GM12875 (cell line): ENCODE results near the gene SPATA46.

Experiments used
- H3K4me3 ChIP-seq: one replicate; pipeline ENCODE4 v1.5.1; 2011; ENCODE audit warnings: low read depth, low read length, control low read depth
- CTCF ChIP-seq: IDR thresholded peaks from 2 replicates; pipeline ENCODE4 v1.5.1; 2011; ENCODE audit warnings: low read depth, mild to moderate bottlenecking, control low read depth, inconsistent platforms, low read length, moderate library complexity, borderline replicate concordance; ENCODE audit not compliant: insufficient read depth

The SPATA46 gene

DNA sequence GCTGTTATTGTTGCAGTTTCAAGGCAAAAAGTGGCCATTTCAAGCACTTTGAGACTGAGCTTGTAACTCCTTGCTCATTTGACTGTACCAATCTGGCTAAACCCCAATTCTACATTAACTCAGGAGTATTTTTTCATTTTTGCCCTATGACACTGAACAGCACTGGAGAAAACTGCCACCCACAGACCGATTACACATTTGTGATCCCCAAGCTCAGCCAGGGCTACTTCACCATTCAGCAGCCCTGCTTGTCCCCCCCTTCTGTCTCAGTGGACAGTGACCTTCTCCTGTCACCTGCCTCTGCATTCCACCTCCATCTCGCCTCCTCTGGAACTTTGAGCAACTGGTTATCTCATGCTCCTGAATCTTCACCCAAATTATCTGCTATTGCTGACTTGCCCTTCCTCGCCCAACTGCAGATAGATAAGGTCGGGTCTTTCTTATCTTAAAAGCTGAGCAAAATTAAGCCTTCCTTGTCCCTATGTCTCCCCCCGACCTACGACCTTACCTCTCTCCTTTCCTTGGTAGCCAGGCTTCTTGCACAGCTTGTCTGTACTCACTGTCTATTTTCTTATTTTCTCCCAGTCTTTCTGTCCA is 25.3 kb downstream of the SPATA46 start:
- H3K4me3 ChIP-seq: no peak overlapping the region
- TF ChIP-seq CTCF: no peak

- no peak overlapping the region for H3K4me3 ChIP-seq
- TF ChIP-seq CTCF: no peak
Observed at GRCh38 chr1:162349635-162350330, 26.9 kb downstream of the SPATA46 start.

DNA sequence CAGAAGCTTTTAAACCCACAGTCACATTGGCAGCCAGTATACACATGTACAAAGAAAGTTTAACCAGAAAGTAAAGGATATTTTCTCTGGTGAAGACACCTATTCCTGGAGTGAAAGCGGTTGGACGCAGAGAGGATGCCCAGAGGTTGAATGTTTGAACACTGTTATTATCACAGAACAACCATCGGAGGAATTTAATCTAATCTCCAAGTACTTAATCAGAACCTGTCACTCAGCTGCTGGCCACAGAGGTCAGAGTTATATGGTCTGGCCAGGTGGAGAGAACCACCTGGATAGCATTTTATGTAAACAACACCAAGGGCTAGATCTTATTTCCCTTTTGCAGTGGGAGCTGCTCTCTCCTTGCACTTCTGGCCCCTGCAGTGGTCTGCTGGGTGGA is 29.4 kb downstream of the SPATA46 start:
- TF ChIP-seq CTCF: no peak
- H3K4me3 ChIP-seq: no peak overlapping the region

DNA sequence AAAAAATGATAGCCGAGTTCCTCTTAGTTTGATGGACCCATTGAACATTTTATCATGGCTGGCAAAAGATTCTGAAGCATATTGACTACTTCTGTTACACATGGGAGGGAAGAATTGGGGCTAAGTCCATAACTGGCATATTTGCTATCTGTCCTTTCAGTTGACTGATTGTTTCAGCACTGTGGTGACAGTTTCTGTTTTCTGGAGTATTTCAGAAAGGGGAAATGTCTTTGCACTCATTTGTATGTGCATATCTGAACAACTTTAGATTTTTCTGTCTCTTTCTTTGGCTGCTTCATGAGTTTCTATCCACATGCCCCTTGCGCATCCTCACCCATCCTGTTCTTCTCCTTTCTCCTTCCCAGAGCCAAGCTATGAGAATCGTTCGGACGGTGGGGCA is 33.2 kb downstream of the SPATA46 start:
- H3K4me3 ChIP-seq: no peak overlapping the region
- TF ChIP-seq CTCF: no peak

DNA sequence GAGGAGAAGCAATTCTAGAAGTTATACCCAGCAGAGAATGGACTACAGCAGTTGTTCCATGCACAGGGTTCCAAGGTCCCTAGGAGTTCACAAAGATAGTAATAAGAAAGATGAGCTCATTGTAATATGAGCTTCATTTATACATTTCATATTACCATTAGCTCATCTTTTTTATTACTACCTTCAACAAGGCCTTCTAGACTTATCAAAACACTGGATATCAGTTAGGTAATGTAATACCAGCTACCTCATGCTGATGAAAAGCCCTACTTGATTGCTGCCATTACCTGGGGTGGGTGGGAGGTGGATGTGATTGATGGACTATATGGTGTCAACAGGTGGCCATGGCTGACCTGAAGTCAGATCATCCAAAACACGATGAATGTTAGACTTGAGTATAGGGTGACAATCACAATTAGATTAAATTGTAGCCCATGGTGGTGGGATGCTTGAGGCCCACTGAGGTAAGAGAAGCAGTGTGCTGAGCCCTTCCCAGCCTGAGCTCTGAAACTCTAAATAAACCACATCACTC is 34.1 kb downstream of the SPATA46 start:
- no peak overlapping the region for H3K4me3 ChIP-seq
- no peak for TF ChIP-seq CTCF

DNA sequence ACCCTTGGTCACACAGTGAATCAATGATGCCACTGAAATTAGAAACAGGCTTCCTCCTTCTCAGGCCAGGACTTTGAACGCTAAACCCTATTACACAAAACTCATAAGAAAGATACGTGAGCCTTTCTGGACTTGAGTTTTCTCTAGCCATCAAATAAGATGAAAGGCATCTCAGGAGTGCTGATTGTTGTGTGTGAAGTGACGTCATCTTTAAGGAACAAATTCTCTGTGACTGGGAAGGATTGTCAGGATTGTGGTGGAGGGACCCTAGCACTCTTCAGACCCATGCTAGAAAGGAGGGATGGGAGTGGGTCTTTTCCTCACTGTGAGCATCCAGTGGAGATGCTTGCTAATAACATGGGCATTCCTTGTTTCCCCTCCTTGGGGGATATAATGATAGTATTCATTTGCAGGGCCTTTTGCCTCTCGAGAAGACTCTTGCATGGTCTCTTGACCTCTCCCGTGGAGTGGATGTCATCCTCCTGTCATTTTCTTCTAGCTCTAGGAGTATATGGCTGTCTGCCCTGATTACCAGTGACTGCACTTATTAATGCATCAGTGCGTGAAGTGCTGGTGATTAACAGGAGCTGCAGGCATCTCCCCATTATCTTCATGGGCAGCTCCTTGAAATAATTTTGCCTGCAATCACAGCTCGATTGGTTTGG is 39.9 kb downstream of the SPATA46 start:
- no peak for TF ChIP-seq CTCF

More for the DNA sequence above, 39.9 kb downstream of the SPATA46 start:
- H3K4me3 ChIP-seq: no peak overlapping the region
